Measurements from ENCODE around the gene FCHSD2.

The FCHSD2 gene

DNA sequence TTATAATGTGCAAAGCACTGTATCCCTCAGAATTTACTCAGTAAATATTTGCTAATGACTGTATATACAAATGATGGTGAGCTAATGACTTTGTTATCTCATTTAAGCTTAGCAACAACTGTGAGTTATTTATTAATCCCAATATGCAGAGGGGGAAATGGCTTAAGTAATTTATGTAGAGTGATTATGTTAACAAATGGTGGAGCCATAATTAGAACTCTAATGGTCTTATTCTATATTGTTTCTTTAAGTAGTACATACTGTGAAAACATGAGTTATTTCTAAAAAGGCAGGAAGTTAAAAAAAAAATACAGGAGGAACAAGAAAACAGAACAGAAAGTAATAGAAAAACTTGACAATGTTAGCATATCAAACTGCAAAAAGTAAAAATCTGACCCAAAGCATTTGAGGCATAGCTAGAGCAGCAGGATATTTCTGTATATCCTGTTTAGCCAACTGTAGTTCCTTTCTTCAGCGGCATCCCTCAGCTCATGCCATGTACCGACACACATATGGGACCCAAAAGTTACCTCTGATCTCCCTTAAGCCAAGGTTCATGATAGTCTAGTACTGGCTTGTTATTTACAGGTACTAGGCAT, 94.2 kb downstream of the FCHSD2 start:
- Histone ChIP-seq H3K36me3 (ENCODE audit: insufficient read depth, low read length) (peaks cover 21% of the 10 kb centered on the region), H3K27me3 (ENCODE audit: insufficient read depth, low read length) (no peaks in the 10 kb centered on the region), H3K4me2 (ENCODE audit: low read length) (peak overlapping the region; percentile 61), H3K9me3 (ENCODE audit: low read length) (peaks cover 2% of the 10 kb centered on the region; the same call in 1 of the 2 replicates), H3K9ac (ENCODE audit: low read length) (no peak overlapping the region), H2AFZ (ENCODE audit: low read length) (no peak overlapping the region), H4K20me1 (ENCODE audit: insufficient read depth, low read length) (no peaks in the 10 kb centered on the region), H3K9me2 (ENCODE audit: low read depth, low read length) (no peaks in the 10 kb centered on the region), H3K4me3 (ENCODE audit: low read depth, low read length, poor library complexity, severe bottlenecking) (peak overlapping the region; percentile 34), H3K79me2 (ENCODE audit: insufficient read depth, low read length) (peaks cover 52% of the 10 kb centered on the region), H3F3A (ENCODE audit: insufficient read depth, low read length) (no peaks in the 10 kb centered on the region), H3K4me1 (ENCODE audit: insufficient read depth, low read length, severe bottlenecking) (peaks cover 56% of the 10 kb centered on the region), H3K27ac (ENCODE audit: low read depth, low read length, poor library complexity, severe bottlenecking) (peak overlapping the region; percentile 80)
- TF ChIP-seq, protein P1, sequence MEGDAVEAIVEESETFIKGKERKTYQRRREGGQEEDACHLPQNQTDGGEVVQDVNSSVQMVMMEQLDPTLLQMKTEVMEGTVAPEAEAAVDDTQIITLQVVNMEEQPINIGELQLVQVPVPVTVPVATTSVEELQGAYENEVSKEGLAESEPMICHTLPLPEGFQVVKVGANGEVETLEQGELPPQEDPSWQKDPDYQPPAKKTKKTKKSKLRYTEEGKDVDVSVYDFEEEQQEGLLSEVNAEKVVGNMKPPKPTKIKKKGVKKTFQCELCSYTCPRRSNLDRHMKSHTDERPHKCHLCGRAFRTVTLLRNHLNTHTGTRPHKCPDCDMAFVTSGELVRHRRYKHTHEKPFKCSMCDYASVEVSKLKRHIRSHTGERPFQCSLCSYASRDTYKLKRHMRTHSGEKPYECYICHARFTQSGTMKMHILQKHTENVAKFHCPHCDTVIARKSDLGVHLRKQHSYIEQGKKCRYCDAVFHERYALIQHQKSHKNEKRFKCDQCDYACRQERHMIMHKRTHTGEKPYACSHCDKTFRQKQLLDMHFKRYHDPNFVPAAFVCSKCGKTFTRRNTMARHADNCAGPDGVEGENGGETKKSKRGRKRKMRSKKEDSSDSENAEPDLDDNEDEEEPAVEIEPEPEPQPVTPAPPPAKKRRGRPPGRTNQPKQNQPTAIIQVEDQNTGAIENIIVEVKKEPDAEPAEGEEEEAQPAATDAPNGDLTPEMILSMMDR (IDR thresholded peaks at IDR 0.05; ENCODE audit: low read length), result no peak
- no peak for TF ChIP-seq EZH2 (IDR thresholded peaks at IDR 0.05; ENCODE audit: borderline replicate concordance, low read length)

DNA sequence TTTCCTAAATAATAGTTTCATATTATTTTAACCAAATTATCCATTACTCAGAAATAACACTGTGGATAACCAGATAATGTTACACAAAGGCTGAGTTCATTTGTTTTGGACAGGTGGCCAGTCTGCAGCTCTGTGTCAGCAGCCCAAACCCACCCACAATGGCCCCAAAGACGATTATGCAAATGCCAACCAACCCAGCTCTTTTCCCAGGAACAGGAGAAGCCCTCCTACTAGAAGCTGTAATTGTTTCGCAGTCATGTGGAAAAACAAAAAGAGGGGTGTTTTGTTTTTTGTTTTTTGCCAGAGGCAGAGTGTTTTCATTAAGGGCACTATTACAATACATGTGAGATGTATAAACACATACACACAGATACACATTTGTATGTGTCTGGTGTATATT, 102.1 kb downstream of the FCHSD2 start:
- Histone ChIP-seq H3F3A (ENCODE audit: insufficient read depth, low read length) (no peaks in the 10 kb centered on the region; the same call in 1 of the 2 replicates), H3K4me2 (ENCODE audit: low read length) (no peak overlapping the region), H3K79me2 (ENCODE audit: insufficient read depth, low read length) (peaks cover 5% of the 10 kb centered on the region), H2AFZ (ENCODE audit: low read length) (no peak overlapping the region), H3K27ac (ENCODE audit: low read depth, low read length, poor library complexity, severe bottlenecking) (no peak overlapping the region), H3K9me2 (ENCODE audit: low read depth, low read length) (no peaks in the 10 kb centered on the region), H4K20me1 (ENCODE audit: insufficient read depth, low read length) (no peaks in the 10 kb centered on the region), H3K9me3 (ENCODE audit: low read length) (peaks cover 3% of the 10 kb centered on the region; the same call in 1 of the 2 replicates), H3K4me1 (ENCODE audit: insufficient read depth, low read length, severe bottlenecking) (peaks cover 2% of the 10 kb centered on the region), H3K4me3 (ENCODE audit: low read depth, low read length, poor library complexity, severe bottlenecking) (no peak overlapping the region), H3K9ac (ENCODE audit: low read length) (no peak overlapping the region), H3K36me3 (ENCODE audit: insufficient read depth, low read length) (peaks cover 71% of the 10 kb centered on the region), H3K27me3 (ENCODE audit: insufficient read depth, low read length) (no peaks in the 10 kb centered on the region)
- TF ChIP-seq, protein P1 (IDR thresholded peaks at IDR 0.05; ENCODE audit: low read length), result no peak
- TF ChIP-seq EZH2 (IDR thresholded peaks at IDR 0.05; ENCODE audit: borderline replicate concordance, low read length), result no peak

DNA sequence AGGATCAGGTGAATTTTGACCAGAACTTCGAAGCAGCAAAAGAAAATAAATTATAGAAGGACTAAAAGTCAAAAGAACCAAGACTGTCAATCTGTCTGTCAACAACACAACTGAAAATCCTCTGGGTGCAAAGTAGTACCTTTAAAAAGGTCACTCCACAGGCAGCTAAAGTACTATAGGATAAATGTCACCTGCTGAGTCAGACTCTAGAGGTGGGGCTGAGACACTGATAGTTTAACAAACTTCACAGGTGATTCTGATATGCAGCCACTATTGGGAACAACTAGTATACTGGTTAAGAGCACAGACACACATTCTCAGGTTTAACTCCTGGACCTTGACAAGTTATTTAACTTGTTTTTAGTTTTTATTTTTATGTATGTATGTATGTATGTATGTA, 107.3 kb downstream of the FCHSD2 start:
- no peaks in the 10 kb centered on the region; the same call in 1 of the 2 replicates for H3K9me3 ChIP-seq (ENCODE audit: low read length)
- no peaks in the 10 kb centered on the region; the same call in 1 of the 2 replicates for H3F3A ChIP-seq (ENCODE audit: insufficient read depth, low read length)
- H3K9me2 ChIP-seq (ENCODE audit: low read depth, low read length), result no peaks in the 10 kb centered on the region
- no peak overlapping the region for H3K4me3 ChIP-seq (ENCODE audit: low read depth, low read length, poor library complexity, severe bottlenecking)
- H3K4me2 ChIP-seq (ENCODE audit: low read length), result no peak overlapping the region
- no peak overlapping the region for H3K9ac ChIP-seq (ENCODE audit: low read length)
- no peaks in the 10 kb centered on the region for H3K27me3 ChIP-seq (ENCODE audit: insufficient read depth, low read length)
- TF ChIP-seq, protein P1 (IDR thresholded peaks at IDR 0.05; ENCODE audit: low read length), result no peak
- TF ChIP-seq EZH2 (IDR thresholded peaks at IDR 0.05; ENCODE audit: borderline replicate concordance, low read length), result no peak
- no peak overlapping the region for H3K27ac ChIP-seq (ENCODE audit: low read depth, low read length, poor library complexity, severe bottlenecking)
- no peaks in the 10 kb centered on the region for H4K20me1 ChIP-seq (ENCODE audit: insufficient read depth, low read length)
- H2AFZ ChIP-seq (ENCODE audit: low read length), result no peak overlapping the region
- peaks cover 12% of the 10 kb centered on the region for H3K4me1 ChIP-seq (ENCODE audit: insufficient read depth, low read length, severe bottlenecking)
- H3K36me3 ChIP-seq (ENCODE audit: insufficient read depth, low read length), result peaks cover 46% of the 10 kb centered on the region
- H3K79me2 ChIP-seq (ENCODE audit: insufficient read depth, low read length), result peaks cover under 1% of the 10 kb centered on the region; the same call in 1 of the 2 replicates

Measured in OCI-LY1 (cell line).